Left hindlimb (tissue), 1 donor: ENCODE results near the gene AGAP6.
"Not testable (repeated sequence)": the region's sequence is repeated elsewhere in the genome, so short reads cannot be mapped to it uniquely, and the experiment has no call there.

ENCODE experiments used
- DNase-seq: peaks from one replicate; pipeline ENCODE4 v3.0.0-alpha.2; 2018

The AGAP6 gene

DNA sequence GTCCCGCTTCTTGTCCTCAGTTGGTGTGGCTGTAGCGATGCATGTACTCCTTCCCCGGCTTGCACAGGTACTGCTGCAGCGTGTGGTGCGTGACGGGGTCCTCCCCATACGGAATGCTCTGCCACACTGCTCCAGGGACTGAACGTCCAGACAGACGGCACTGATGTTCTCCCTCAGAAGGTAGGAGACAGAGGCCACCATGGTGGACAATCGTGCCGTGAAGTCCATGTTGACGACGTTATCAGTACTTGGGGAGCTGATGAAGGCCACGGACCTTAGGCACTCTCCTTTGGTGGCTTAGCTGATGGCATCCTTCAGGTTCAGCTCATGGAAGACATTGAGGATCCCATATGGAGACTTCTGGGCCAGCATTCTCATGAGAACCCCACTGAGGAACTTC is 37.4 kb downstream of the AGAP6 start:
- DNase-seq = no peak

DNA sequence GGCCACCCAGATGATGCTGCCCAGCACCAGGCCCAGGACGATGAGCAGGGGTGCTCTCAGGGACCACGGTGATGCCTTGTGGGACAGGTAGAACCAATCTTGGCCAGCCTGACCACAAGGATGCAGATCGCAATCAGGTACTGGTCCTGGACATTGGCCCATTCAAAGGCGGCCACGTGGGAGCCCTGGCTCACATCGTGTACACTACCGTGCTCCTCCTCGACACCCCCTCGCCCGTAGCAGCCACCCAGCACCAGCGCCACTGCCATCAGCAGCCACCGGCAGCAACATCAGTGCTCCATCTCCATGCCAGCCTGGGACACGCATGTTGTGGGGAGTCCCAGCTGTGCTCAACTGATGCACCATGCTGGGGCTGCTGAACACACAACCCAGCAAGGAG is 39.0 kb downstream of the AGAP6 start:
- no peak for DNase-seq

DNA sequence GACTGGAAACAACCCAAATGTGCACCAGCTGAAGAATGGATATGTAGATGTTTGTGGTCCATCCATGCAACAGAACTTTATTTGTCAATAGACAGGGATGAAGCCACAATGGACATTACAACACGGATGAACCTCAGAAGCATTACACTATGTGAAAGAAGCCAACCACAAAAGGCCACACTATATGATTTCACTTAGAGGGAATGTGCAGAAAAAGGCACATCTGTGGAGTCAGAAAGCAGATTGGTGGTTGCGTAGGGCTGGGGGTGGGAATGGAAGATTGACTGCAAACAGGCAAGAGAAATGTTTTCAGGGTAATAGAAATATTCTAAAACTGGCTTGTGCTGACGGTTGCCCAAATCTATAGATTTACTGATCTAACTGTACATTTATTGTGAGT is 45.3 kb downstream of the AGAP6 start:
- no peak for DNase-seq

DNA sequence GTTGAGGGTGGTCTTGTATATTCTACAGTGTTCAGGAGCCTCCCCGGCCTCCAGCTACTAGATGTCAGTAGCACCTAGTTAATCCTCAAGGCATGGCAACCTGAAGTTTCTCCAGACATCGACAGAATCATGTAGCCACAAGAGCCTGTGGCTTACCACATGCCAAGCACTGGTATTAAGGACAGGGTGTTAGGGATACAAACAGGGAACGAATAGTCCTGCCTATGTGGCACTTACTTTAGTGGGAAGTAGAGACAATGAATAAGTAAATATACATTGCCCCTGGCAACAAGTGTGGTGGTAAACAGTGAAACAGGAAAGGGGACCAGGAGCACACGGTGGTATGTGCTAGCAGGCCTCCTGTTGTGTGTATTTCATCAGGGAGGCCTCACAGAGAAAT is 47.1 kb downstream of the AGAP6 start:
- not testable (repeated sequence) for DNase-seq

DNA sequence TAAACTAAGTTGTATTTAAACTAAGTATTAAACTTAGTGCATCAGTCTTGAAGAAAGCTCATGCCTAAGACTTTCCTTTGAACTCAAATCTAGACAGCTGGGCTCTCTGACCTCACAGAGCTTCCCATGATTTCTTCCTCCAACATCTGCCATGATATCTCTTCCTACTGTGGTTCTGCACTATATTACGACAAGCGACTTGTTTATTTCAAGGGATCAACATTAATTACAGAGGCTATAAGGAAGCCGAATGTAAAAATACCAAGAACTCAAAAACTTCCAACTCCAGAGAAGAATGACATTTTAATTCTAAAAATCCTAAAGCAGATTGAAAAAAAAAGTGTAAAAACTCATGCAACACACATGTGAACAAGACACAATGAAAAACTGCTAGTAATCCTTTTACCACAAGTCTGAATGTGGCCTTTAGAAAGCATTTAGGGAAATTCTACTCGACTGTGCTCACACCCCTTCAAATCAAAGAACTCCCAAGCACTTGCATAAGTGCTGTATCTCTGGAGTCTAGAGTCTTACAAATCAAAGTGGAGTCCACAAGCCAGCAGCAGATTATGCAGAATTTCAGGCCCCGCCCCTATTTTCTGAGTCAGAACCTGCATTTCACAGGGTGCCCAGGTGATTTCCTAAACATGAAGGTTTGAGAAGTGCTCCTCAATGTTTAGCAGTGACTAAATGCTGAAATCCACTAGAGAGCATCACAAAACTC is 56.9 kb downstream of the AGAP6 start:
- DNase-seq = no peak

DNA sequence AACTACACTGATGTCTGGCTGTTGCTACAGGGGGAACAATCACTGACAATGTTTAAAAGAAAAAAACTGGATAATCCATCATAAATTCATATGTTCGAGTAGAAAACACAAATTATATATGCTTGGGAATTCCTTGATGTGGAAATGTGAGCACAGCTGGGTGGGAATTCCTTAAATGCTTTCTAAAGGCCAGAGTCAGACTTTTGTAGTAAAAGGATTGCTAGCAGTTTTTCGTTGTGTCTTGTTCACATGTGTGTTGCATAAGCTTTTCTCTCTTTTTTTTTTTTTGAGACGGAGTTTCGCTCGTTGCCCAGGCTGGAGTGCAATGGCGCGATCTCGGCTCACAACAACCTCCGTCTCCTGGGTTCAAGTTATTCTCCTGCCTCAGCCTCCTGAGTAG is 58.3 kb downstream of the AGAP6 start:
- DNase-seq = not testable (repeated sequence)

DNA sequence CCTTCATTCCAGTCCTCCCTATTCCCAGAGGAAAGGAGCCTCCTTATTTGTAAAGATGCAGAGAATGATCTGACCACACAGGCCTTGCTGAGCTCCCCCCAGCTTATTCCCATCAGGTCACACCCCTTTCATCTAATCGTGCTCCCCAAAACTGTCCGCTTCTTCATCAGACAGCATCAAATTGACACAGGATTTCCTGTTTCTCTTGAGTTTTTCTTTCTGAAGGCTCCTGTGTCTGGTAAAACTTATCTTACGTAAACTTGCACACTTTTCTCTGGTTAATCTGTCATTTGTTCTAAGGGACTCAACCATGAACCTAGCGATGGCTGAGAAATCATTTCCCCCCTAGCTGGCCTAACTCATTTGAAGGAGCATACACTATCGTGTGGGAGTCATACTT is 59.4 kb downstream of the AGAP6 start:
- DNase-seq = not testable (repeated sequence)

DNA sequence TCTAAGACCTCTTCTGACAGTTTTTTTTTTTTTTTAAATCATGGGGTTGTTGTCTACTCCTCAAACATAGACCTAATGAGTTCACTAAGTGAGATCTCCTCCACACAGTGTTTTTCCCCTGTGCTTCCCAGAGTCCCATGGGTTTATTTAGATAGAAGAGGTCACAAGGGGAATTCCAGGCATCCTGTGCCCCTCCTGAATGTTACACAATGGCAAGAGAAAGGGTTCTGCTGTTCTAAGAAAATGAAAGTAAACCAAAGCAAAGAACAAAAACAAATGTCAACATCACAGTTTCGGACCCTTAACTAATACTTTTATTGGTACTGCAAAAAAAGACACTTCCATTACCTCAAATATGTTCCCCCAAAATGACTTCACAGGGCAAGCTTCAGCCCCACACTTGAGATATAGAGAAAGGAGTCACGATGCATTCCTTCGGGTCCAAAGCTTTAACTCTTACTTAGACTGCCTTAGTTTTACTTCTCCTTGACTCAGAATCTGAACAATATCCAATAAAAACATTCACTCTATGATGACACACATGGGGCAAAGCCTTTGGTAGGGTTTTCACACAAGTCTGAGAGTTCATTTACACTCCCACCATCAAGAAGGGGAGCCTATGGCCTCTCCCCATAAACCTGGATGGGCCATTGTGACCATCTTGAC is 63.9 kb downstream of the AGAP6 start:
- not testable (repeated sequence) for DNase-seq

DNA sequence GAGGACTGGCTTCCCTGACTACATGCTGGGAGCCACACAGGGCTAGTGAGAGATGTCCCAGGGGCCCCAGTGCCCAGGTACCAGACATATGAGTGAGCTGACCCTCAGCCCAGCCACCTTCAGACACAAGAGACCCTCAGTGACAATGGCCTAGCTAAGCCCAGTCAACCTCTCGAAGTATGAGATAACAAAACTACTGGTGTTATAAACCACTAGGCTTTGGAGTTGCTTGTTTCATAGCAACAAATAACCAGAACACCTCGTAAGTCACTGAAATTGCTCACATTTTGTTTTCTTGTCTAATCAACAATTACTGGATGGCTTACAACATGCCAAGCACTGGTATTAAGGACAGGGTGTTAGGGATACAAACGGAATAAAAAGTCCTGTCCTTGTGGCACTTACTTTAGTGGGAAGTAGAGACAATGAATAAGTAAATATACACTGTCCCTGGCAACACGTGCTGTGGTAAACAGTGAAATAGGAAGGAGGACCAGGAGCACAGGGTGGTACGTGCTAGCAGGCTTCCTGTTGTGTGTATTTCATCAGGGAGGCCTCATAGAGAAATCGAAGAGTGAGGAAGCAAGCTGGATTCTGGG is 64.7 kb downstream of the AGAP6 start:
- DNase-seq = not testable (repeated sequence)

DNA sequence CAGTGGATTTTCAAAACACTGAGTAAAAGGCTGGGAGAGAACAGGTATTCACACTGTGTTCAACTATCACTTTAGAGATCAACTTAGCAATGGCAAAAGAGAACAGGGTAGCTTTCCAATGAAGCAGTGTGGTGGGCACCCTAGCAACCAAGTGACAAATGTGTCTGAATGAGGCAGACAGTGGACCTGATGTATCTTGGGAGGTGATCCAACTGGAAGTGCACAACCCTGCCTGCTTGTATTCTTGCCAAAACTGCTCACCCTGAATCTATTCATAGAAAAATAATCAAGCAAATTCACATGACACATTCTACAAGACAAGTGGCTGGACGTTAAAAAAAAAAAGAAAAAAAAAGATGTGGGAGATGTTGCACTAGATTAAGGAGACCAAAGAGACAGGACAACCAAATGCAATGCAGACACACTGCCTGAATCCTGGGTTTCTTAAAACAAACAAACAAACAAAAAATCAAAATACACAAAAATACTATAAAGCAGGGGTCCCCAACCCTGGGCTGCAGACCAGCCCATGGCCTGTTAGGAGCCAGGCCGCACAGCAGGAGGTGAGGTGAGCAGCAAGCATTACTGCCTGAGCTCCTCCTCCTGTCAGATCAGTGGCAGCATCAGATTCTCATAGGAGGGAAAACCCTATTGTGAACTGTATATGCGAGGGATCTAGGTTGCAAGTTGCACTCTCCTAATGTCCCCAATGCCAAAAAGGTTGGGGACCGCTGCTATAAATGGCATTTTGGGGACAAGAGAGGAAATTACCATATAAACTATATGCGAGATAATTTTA is 67.5 kb downstream of the AGAP6 start:
- not testable (repeated sequence) for DNase-seq

DNA sequence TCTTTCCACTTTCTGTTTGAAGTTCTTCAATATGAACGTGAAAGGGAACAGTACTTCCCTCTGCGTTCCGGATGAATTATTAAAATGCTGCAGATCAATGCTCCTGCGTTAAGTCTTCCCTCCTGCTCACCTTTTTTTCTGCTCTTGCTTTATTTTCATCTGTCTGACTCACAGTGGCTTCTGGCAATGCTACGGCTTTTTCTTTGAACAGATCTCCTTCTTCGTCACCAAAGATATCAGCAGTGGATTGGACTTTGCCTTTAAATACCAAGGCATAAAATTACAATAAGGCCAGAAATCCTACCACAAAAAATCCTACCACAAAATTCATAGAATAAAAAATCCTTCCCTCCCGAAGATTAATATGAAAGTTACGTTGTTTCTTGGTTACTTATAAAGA is 68.4 kb downstream of the AGAP6 start:
- not testable (repeated sequence) for DNase-seq

DNA sequence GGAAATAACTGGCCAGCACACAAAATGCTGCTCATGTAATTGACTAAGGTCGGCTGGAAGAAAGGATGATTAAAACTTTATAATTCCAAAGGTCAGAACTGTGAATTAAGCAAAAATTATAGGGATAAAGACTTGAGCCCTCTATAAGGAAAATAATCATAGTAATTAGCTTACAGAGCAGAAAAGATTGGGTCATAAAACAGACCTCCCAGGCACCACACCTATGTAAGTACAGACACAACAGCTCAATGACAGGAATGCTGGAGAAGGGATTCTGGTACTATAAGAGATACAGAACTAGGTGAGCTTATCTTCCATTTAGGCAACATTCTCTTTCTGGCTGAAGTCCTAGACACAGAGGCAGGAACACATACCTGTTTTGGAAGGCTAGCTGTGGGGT is 70.5 kb downstream of the AGAP6 start:
- DNase-seq = not testable (repeated sequence)

DNA sequence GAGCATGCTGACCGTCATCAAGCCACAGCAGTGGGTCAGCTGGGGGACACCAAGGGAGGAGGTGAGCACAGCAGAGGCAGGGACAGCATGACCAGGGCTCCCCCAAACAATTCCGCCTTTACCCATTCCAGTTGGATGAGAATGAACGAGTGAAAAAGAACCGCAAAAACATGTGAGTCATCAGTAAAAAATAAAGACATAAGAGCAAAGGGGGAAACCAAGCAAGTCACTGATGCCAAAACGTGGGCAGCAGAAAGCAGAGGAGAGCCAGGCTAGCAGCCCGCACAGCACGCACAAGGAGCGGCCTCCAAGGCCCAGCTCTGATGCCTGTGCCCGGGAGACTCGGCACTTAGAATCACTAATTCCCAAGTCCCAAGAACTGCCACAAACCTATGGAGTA is 71.7 kb downstream of the AGAP6 start:
- not testable (repeated sequence) for DNase-seq
